NB4 (cell line): ENCODE data around the gene CCL19.

Source experiments
- DNase-seq: peaks from one replicate; pipeline ENCODE4 v3.0.0; 2010; ENCODE audit warnings: low read depth
- H3K4me3 ChIP-seq: one replicate; pipeline ENCODE4 v1.5.1; 2011; ENCODE audit warnings: mild to moderate bottlenecking, low read depth, low read length, moderate library complexity
- CTCF ChIP-seq: IDR thresholded peaks from one replicate; pipeline ENCODE4 v1.5.1; 2012; ENCODE audit warnings: low read depth, low read length
- MAX ChIP-seq: IDR thresholded peaks from 2 replicates; pipeline ENCODE4 v1.6.1; 2011; ENCODE audit warnings: low read depth, low read length
- MYC ChIP-seq: IDR thresholded peaks from 2 replicates; pipeline ENCODE4 v1.6.1; 2011; ENCODE audit warnings: low read depth, low read length
- POLR2A ChIP-seq: IDR thresholded peaks from 2 replicates; pipeline ENCODE4 v1.6.1; 2011; ENCODE audit warnings: mild to moderate bottlenecking; ENCODE audit not compliant: insufficient read length; ENCODE audit errors: extremely low read depth

Gene CCL19

GRCh38 chr9:34688329-34689115, 2.6 kb downstream of the CCL19 start:
- no peak for TF ChIP-seq MYC
- no peak for TF ChIP-seq POLR2A
- TF ChIP-seq CTCF = no peak
- no peak for TF ChIP-seq MAX
- H3K4me3 ChIP-seq = no peak overlapping the region
- DNase-seq = no peak

DNA sequence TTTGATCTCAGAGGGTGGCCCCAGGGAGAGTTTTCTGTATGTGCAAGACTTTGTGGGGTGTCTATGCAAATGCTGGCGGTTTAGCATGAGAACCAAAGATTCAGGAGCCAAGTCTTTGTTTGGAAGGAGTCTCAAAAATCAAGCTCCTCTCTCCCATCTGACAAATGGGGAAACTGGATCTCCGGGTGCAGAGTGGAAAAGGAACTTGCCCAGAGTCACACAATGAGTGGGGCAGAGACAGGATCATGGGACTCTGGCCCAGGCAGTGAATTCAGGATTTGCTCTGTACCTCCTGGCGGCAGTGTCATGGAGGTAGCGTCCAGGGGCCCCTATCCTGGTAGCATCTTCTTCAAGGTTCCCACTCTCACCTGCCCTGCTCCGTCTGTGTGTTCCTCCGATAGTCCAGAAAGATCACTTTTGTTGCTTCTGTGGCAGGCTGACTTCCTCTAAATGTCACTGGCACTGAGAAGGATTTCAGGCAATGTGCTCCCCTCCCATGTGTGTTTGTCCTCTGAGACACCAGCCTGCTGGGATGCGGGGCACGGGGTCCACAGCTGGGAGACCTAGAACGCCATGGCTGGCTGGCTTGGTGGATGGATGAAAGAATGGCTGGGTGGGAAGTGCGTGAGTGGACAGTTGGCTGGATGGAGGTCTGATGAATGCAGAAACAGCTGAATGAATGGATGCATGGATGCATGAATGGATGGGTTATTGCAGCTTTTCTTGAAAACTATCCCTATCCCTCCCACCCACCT, 3.6 kb downstream of the CCL19 start:
- no peak for DNase-seq
- TF ChIP-seq MYC = no peak
- TF ChIP-seq CTCF = no peak
- no peak for TF ChIP-seq POLR2A
- TF ChIP-seq MAX = no peak
- no peak overlapping the region for H3K4me3 ChIP-seq

- no peak for DNase-seq
- TF ChIP-seq CTCF (no peak), MYC (no peak), POLR2A (no peak), MAX (no peak)
- no peak overlapping the region for H3K4me3 ChIP-seq
These were observed 4.3 kb downstream of the CCL19 start for GRCh38 chr9:34686732-34687131.

GRCh38 chr9:34686231-34686630, 4.8 kb downstream of the CCL19 start:
- DNase-seq = no peak
- no peak for TF ChIP-seq MAX
- no peak for TF ChIP-seq POLR2A
- TF ChIP-seq CTCF = no peak
- TF ChIP-seq MYC = no peak
- H3K4me3 ChIP-seq = no peak overlapping the region

GRCh38 chr9:34685591-34685990, 5.5 kb downstream of the CCL19 start:
- TF ChIP-seq MYC (no peak), CTCF (no peak), POLR2A (no peak), MAX (no peak)
- no peak for DNase-seq
- H3K4me3 ChIP-seq = no peak overlapping the region
